ENCODE results near the gene TMEM269. TPM values are rescaled to one million over a fixed set of nuclear protein-coding genes. Genes with fewer than 3 reads are reported as not detected.

Gene TMEM269
- total and polyA plus RNA-seq, 9 of the 15 experiments (the other 6 are each of a cell fraction or from before 2014, with no cell fraction given), result 0.09 to 0.49 (median 0.21) TPM

GRCh38 chr1:42765832-42766740 lies 18.7 kb upstream of the TMEM269 start (continued):
- peak in 1 of 2 experiments; percentile 57 for TF ChIP-seq AFF1 (IDR thresholded peaks at IDR 0.05; ENCODE audit: low read depth in 1 of 2, partially characterized antibody in 2 of 2)
- TF ChIP-seq, protein P1, sequence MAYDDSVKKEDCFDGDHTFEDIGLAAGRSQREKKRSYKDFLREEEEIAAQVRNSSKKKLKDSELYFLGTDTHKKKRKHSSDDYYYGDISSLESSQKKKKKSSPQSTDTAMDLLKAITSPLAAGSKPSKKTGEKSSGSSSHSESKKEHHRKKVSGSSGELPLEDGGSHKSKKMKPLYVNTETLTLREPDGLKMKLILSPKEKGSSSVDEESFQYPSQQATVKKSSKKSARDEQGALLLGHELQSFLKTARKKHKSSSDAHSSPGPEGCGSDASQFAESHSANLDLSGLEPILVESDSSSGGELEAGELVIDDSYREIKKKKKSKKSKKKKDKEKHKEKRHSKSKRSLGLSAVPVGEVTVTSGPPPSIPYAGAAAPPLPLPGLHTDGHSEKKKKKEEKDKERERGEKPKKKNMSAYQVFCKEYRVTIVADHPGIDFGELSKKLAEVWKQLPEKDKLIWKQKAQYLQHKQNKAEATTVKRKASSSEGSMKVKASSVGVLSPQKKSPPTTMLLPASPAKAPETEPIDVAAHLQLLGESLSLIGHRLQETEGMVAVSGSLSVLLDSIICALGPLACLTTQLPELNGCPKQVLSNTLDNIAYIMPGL (CRISPR knock-in tag; IDR thresholded peaks at IDR 0.05), result peak; percentile 71; the same call in 1 of the 2 replicates
- no peak for TF ChIP-seq RFX5 (IDR thresholded peaks at IDR 0.05; ENCODE audit: low read depth, low read length)
- TF ChIP-seq, protein P2, sequence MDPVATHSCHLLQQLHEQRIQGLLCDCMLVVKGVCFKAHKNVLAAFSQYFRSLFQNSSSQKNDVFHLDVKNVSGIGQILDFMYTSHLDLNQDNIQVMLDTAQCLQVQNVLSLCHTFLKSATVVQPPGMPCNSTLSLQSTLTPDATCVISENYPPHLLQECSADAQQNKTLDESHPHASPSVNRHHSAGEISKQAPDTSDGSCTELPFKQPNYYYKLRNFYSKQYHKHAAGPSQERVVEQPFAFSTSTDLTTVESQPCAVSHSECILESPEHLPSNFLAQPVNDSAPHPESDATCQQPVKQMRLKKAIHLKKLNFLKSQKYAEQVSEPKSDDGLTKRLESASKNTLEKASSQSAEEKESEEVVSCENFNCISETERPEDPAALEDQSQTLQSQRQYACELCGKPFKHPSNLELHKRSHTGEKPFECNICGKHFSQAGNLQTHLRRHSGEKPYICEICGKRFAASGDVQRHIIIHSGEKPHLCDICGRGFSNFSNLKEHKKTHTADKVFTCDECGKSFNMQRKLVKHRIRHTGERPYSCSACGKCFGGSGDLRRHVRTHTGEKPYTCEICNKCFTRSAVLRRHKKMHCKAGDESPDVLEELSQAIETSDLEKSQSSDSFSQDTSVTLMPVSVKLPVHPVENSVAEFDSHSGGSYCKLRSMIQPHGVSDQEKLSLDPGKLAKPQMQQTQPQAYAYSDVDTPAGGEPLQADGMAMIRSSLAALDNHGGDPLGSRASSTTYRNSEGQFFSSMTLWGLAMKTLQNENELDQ (CRISPR knock-in tag; IDR thresholded peaks at IDR 0.05; ENCODE audit: borderline replicate concordance), result 0 out of 2 replicates have a peak, but pooled peaks have one; percentile 90
- no peak for TF ChIP-seq THRA (IDR thresholded peaks at IDR 0.05)
- TF ChIP-seq ZBTB33 (CRISPR knock-in tag; IDR thresholded peaks at IDR 0.05), result peak; percentile 49; the same call in 1 of the 2 replicates
- peak; percentile 62 for TF ChIP-seq ELF1 (tag; IDR thresholded peaks at IDR 0.05)
- no peak for TF ChIP-seq FOXM1 (IDR thresholded peaks at IDR 0.05; ENCODE audit: low read depth)
- TF ChIP-seq FOXM1 (CRISPR knock-in tag; IDR thresholded peaks at IDR 0.05; ENCODE audit: low read depth), result peak; percentile 75
- no peak for TF ChIP-seq ZNF316 (IDR thresholded peaks at IDR 0.05)
- TF ChIP-seq FOS (IDR thresholded peaks at IDR 0.05; ENCODE audit: extremely low read depth, insufficient read length), result no peak
- no peak for TF ChIP-seq POLR2AphosphoS2 (IDR thresholded peaks at IDR 0.05; ENCODE audit: low read length)
